RWPE1 (cell line): ENCODE results near the gene RNF5.

ENCODE experiments used
- CTCF ChIA-PET: fragments of 350-600 bp; sonication (Branson Sonifier 250); formaldehyde crosslinking; extraction: SDS; loops from one replicate; lab custom pipeline; 2021; lab: Yijun Ruan, JAX
- POLR2A ChIA-PET: fragments of 400-600 bp; formaldehyde crosslinking; extraction: SDS; loops from one replicate; lab custom pipeline; 2020; ENCODE audit warnings: antibody characterized with exemption; ENCODE audit not compliant: low non-redundant PET; lab: Yijun Ruan, JAX
- DNase-seq: peaks from one replicate; pipeline ENCODE4 v3.0.0; 2012; ENCODE audit warnings: low spot score
- H3K27ac ChIP-seq: fragments of 450-650 bp; 2 replicates; pipeline ENCODE4 v1.5.1; 2017
- TF ChIP-seq, protein P1 (sequence below): fragments of 450-650 bp; conservative IDR thresholded peaks from 2 replicates; pipeline ENCODE4 v1.5.1; 2017; ENCODE audit warnings: low read depth, mild to moderate bottlenecking

Gene RNF5

DNA sequence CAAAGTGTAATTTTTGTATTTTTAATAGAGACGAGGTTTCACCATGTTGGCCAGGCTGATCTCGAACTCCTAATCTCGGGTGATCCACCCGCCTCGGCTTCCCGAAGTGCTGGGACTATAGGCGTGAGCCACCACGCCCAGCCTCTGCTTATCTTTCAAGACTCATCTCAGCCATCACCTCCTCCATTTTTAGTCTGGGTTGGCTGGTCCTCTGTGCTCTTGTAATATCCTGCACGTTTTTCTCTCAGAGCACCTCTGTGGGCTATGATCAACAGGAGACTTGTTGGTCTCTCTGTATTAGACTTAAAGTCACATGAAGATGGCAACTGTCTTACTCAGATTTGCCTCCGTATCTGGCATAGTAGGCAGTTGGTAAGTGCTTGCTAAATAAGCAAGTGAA is 38.1 kb downstream of the RNF5 start:
- no peak for DNase-seq
- H3K27ac ChIP-seq: no peak overlapping the region
- ChIA-PET CTCF (no interaction called here), POLR2A (no interaction called here)
- TF ChIP-seq, protein P1, sequence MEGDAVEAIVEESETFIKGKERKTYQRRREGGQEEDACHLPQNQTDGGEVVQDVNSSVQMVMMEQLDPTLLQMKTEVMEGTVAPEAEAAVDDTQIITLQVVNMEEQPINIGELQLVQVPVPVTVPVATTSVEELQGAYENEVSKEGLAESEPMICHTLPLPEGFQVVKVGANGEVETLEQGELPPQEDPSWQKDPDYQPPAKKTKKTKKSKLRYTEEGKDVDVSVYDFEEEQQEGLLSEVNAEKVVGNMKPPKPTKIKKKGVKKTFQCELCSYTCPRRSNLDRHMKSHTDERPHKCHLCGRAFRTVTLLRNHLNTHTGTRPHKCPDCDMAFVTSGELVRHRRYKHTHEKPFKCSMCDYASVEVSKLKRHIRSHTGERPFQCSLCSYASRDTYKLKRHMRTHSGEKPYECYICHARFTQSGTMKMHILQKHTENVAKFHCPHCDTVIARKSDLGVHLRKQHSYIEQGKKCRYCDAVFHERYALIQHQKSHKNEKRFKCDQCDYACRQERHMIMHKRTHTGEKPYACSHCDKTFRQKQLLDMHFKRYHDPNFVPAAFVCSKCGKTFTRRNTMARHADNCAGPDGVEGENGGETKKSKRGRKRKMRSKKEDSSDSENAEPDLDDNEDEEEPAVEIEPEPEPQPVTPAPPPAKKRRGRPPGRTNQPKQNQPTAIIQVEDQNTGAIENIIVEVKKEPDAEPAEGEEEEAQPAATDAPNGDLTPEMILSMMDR: no peak

DNA sequence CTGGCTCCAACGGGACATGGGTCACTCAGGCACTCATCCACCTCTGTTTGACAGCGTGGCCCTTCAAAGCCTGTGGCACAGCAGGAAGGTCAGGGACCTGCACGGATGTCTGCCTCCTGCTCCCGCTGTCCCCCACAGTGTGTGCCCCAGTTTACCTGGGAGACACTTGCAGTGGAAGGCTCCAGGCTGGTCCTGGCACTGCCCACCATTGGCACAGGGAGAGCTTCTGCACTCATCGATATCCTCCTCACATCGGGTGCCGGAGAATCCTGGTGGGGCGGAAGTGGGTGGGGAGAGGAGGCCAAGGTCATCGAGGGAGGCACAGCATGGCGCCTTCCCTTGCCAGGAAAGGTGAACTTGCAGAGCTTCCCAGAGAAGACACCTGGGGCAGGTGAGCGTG is 38.8 kb downstream of the RNF5 start:
- TF ChIP-seq, protein P1: no peak
- no peak overlapping the region for H3K27ac ChIP-seq
- ChIA-PET CTCF (no interaction called here), POLR2A (no interaction called here)
- no peak for DNase-seq

DNA sequence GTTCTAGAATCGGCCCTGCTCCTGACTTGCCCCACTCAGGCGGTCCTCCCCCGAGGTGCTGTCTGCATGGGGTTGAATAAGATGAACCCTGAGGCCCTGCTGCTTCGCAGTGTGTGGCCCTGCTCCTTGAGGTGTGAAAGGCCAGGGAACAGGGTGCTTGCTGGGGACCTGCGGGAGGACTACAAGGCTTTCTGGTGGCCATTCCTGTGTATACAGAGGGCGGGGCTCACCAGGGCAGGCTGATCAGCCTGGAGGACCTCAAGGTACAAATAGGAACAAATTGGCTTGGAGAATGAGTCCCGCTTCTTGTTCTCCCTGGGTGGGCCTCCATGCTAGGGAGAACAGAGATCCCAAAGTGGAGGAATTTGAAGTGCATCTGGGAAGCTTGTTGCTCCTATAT is 40.0 kb downstream of the RNF5 start:
- DNase-seq: no peak
- POLR2A ChIA-PET: no interaction called here
- H3K27ac ChIP-seq: no peak overlapping the region
- TF ChIP-seq, protein P1: no peak
- CTCF ChIA-PET: no interaction called here

DNA sequence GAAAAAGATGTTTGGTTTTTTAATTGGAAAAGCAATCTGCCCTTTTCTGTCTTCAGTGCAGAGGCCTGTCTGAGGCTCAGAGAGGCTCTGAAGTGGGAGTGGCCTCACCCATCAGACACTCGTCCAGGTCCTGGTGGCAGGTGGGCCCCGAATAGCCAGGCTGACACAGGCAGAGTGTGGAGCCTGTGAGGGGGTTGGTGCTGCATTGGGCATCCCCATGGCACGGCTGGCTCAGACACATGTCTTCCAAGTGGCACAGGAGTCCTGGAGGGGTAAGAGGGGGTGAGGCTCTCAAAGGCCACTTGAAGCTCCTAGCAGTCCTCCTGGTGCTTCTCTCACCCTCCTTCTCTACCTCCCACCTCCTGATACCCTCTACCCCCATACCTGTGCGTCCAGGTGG is 41.8 kb downstream of the RNF5 start:
- no peak for DNase-seq
- ChIA-PET POLR2A (no interaction called here), CTCF (no interaction called here)
- no peak overlapping the region for H3K27ac ChIP-seq
- TF ChIP-seq, protein P1: no peak

DNA sequence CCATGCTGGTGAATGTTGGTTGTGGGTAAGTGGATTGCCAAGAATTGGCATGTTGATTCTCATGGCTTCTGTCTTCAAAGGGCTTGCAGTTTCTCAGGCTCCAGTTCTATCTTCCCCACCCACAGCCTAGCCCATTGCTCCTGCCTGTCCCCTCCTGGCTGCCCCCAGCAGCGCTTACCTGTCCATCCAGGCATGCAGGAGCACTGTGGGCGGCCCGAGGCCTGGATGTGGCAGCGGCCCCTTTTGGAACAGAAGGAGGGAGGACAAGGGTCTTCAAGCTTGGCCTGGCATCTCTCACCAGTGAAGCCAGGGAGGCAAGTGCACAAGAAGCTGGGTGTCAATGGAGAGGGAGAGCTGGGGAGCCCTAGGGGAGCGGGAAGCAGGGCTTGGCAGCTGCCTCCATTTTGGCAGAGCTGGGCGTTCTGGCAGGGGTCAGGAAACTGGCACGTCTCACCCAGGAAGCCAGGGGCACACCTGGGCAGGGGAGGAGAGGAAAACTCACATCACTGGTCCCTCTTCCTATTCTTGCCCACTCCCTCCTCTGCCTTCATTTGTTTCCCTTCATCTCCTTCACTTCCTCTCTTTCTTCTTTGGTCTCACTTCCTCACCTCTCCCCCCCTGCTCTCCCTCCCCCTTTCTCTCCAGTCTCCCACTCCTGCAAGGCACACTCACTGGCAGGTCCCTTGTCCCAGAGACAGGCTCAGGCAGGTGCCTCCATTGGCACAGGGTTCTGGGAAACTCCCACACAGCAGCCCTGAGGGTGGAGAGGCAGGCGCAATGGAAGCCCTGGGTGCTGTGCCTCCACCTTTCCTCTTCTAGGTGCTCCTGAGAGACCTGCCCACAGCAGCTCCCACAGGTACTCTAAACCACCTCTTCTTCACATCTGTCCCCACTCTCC is 44.4 kb downstream of the RNF5 start:
- CTCF ChIA-PET: interaction anchor here (0.7 kb wide), 1 partner anchor 106 kb away, joined by 4 read pairs; no protein-coding TSS in a partner anchor
- H3K27ac ChIP-seq: no peak overlapping the region
- TF ChIP-seq, protein P1: no peak
- no peak for DNase-seq
- POLR2A ChIA-PET: no interaction called here

DNA sequence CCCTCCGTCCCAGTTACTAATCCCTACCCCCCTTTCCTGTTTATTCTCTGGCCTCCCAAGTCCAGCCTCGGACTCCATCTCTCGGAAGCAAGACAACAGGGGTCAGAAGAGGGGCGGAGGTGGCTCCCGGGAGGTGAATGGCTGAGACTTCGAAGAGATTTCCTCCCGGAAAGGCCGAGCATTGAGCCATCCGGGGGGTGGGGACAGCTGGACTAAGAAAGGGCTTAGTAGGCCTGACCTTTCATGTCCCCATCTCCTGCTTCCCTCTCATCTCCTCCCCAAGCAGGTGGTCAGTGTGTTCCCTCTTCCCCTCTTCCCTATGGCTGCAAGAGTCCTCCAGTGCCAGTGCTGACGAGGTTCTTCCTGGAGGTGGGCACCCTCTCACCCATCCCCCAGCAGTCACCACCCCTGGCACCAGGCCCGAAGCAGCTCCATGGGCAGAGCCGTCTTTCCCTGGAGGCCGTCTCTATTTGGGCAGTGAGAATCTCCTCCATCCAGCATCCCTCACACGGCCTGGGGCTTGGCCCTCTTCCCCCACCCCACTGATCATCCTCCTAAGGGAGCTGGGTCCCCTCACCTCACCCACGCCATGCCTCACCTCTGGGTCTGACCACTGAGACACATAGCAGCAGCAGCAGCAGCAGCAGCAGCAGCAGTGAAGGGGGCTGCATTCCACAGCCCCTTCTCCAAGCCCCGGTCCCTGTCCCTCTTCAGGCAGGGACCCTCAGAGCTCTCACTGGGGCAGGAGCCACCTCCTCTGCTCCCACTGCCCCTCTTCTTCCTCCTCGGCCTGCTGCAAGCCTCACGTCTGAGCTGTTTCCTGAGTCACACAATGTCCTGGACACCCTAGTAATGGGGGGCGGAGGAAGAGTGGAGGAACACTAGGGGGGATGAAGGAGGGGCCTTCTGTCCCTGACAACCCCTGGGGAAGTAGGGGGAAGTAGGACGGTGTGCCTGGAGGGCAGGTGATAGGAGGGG is 45.3 kb downstream of the RNF5 start, which contains the start of gene NOTCH4:
TSS of gene NOTCH4 (minus strand) at position 810 of the 978 bp plus-strand sequence. CDS start at position 671, 139 bp downstream.
- TF ChIP-seq, protein P1: no peak
- CTCF ChIA-PET: interaction anchor here (0.5 kb wide), 1 partner anchor 496 kb away, joined by 3 read pairs; no protein-coding TSS in a partner anchor
- POLR2A ChIA-PET: no interaction called here
- H3K27ac ChIP-seq: no peak within 1 kb of the TSS
- no peak for DNase-seq
